Body of pancreas (tissue), 4 donors: Measurements from ENCODE around the gene TCP10L.

Experiments
- CTCF ChIP-seq, 7 experiments: fragments of 450-650 bp in 4 of 7; fragments of 200-600 bp in 3 of 7; sonication (generic) in 3 of 7; IDR thresholded peaks; one replicate each; pipeline ENCODE4 v1.5.1; 2016 to 2019; ENCODE audit warnings: antibody characterized with exemption in 7 of 7
- POLR2A ChIP-seq, 3 donors: fragments of 450-650 bp; IDR thresholded peaks; one replicate each; pipeline ENCODE4 v1.6.1; 2016; ENCODE audit warnings: antibody characterized with exemption in 3 of 3, mild to moderate bottlenecking in 2 of 3

- TF ChIP-seq CTCF (IDR thresholded peaks at IDR 0.05) (no peak), POLR2A (IDR thresholded peaks at IDR 0.05) (no peak)
Measured at GRCh38 chr21:32595431-32595830, 10.1 kb upstream of the TCP10L start.
